Measurements from ENCODE around the gene NLRP6.

- TF ChIP-seq, protein P1, sequence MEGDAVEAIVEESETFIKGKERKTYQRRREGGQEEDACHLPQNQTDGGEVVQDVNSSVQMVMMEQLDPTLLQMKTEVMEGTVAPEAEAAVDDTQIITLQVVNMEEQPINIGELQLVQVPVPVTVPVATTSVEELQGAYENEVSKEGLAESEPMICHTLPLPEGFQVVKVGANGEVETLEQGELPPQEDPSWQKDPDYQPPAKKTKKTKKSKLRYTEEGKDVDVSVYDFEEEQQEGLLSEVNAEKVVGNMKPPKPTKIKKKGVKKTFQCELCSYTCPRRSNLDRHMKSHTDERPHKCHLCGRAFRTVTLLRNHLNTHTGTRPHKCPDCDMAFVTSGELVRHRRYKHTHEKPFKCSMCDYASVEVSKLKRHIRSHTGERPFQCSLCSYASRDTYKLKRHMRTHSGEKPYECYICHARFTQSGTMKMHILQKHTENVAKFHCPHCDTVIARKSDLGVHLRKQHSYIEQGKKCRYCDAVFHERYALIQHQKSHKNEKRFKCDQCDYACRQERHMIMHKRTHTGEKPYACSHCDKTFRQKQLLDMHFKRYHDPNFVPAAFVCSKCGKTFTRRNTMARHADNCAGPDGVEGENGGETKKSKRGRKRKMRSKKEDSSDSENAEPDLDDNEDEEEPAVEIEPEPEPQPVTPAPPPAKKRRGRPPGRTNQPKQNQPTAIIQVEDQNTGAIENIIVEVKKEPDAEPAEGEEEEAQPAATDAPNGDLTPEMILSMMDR (IDR thresholded peaks at IDR 0.05): no peak
- TF ChIP-seq POLR2AphosphoS5 (IDR thresholded peaks at IDR 0.05; ENCODE audit: insufficient read depth in 1 of 2, low read depth in 1 of 2) (no peak), POLR2A (IDR thresholded peaks at IDR 0.05) (no peak)
These were observed 18.2 kb downstream of the NLRP6 start for GRCh38 chr11:296171-297050.
